Spleen (tissue), 11 donors: ENCODE data around the gene PTGES. TPM values are rescaled to one million over a fixed set of nuclear protein-coding genes. Genes with fewer than 3 reads are reported as not detected.

ENCODE experiments used
- DNase-seq: peaks from one replicate; pipeline ENCODE4 v3.0.0-alpha.2; 2020
- H3K27ac ChIP-seq, 8 donors: fragments of 200-600 bp; sonication (generic) in 7 of 8; 1 replicate in 4 of 8; 2 replicates in 4 of 8; pipeline versions ENCODE4 v1.5.0 to v1.8.0; 2016 to 2021; ENCODE audit warnings: inconsistent platforms in 4 of 8, mild to moderate bottlenecking in 4 of 8, moderate library complexity in 1 of 8
- H3K27me3 ChIP-seq, 7 donors: fragments of 200-600 bp; sonication (generic) in 6 of 7; replicated peaks in 1 of 7; 1 replicate in 4 of 7; 2 replicates in 3 of 7; pipeline versions ENCODE4 v1.5.0 to v1.8.0; 2016 to 2021; ENCODE audit warnings: inconsistent platforms in 3 of 7, mild to moderate bottlenecking in 1 of 7
- H3K36me3 ChIP-seq, 6 donors: fragments of 200-600 bp; sonication (generic) in 5 of 6; 1 replicate in 4 of 6; 2 replicates in 2 of 6; pipeline versions ENCODE4 v1.5.0 to v1.8.0; 2016 to 2021; ENCODE audit warnings: inconsistent platforms in 2 of 6
- H3K4me1 ChIP-seq, 6 donors: fragments of 200-600 bp; sonication (generic) in 5 of 6; 1 replicate in 3 of 6; 2 replicates in 3 of 6; pipeline versions ENCODE4 v1.5.0 to v1.8.0; 2016 to 2021; ENCODE audit warnings: inconsistent platforms in 3 of 6
- H3K4me3 ChIP-seq, 8 donors: fragments of 200-600 bp; sonication (generic) in 7 of 8; 1 replicate in 4 of 8; 2 replicates in 4 of 8; pipeline versions ENCODE4 v1.5.0 to v1.8.0; 2016 to 2021; ENCODE audit warnings: inconsistent platforms in 4 of 8, mild to moderate bottlenecking in 4 of 8, moderate library complexity in 2 of 8
- H3K9me3 ChIP-seq, 8 donors: fragments of 200-600 bp; sonication (generic) in 7 of 8; 1 replicate in 4 of 8; 2 replicates in 4 of 8; pipeline versions ENCODE4 v1.5.0 to v1.8.0; 2016 to 2021; ENCODE audit warnings: inconsistent platforms in 4 of 8
- CTCF ChIP-seq, 11 experiments: fragments of 200-600 bp in 7 of 11; fragments of 450-650 bp in 4 of 11; sonication (generic) in 4 of 11; IDR thresholded peaks in 8 of 11; conservative IDR thresholded peaks in 3 of 11; 1 replicate in 7 of 11; 2 replicates in 4 of 11; pipeline versions ENCODE4 v1.4.0 to v1.8.0; 2016 to 2021; ENCODE audit warnings: antibody characterized with exemption in 11 of 11, inconsistent platforms in 4 of 11, mild to moderate bottlenecking in 1 of 11
- POLR2A ChIP-seq, 3 donors: fragments of 450-650 bp; IDR thresholded peaks; one replicate each; pipeline ENCODE4 v1.5.1; 2017; ENCODE audit warnings: antibody characterized with exemption in 3 of 3, mild to moderate bottlenecking in 1 of 3
- POLR2AphosphoS5 ChIP-seq, 3 donors: sonication (generic); formaldehyde crosslinking; IDR thresholded peaks; one replicate each; pipeline ENCODE4 v1.5.1; 2017; ENCODE audit warnings: antibody characterized with exemption in 3 of 3
- WGBS, 5 donors: extraction: QIAGEN DNeasy Blood & Tissue Kit in 3 of 5; methylation state at CpG; one replicate each; pipeline versions ENCODE4 v1.1.5 to v1.1.7; 2013 to 2018; 5-methylcytosine and 5-hydroxymethylcytosine counted together
- intact Hi-C: fragments of 100-400 bp; cut with DNase I; formaldehyde crosslinking; loops from one replicate; pipeline ENCODE4 v1.15.0; 2023; ENCODE audit warnings: low total_unique reads
- polyA plus RNA-seq, 3 donors: library from polyadenylated mRNA; stranded (reverse); fragments of 200-250 nt; gene quantifications; one replicate each; pipeline ENCODE4 v1.2.1, GENCODE V29; 2013
- total RNA-seq, 7 donors: library from RNA; depleted of rRNA in 3 of 7; stranded (reverse); fragments of >200 nt in 3 of 7; fragmentation: NEBNext Ultra II Directional in 4 of 7; extraction: Animal tissue kit (Norgen Biotek cat#: 25700) in 4 of 7; gene quantifications; one replicate each; pipeline versions ENCODE4 v1.1.0 to v1.2.1, GENCODE V29; 2016 to 2021
- donor health status: healthy with polysubstance abuse.
- donor health status: DM: no; HTN: no; CAD: no; lungs with moderate emphysema.
- donor health status: DM: no; HTN: no; CAD: no.
- donor health status: Bipolar disorder and iron deficiency.
- donor health status: healthy.
- donor health status: DM: no; HTN: no; CAD: no.
- donor health status: DM: yes; HTN: yes; CAD: no.

The PTGES gene
- total and polyA plus RNA-seq, 10 donors = 1.4 to 7.2 (median 2.8) TPM

- no peaks in the 10 kb centered on the region for H3K36me3 ChIP-seq
- H3K4me1 ChIP-seq = peaks cover 8 to 29% (median 22%) of the 10 kb centered on the region in 6 donors
- peaks cover 0 to 7% (median 0%) of the 10 kb centered on the region in 7 donors for H3K27me3 ChIP-seq
- intact Hi-C loops = loop anchor here (2.0 to 10.0 kb wide), 3 partner anchors 43 to 650 kb away; partner anchors contain the start of gene ASB6
- WGBS, 5 donors = 77 to 88% (median 83%) methylated on average over 5 of the region's 5 CpGs
- TF ChIP-seq CTCF (IDR thresholded peaks at IDR 0.05 in 8 of 11, conservative IDR thresholded peaks at IDR 0.05 in 3 of 11) (no peak), POLR2AphosphoS5 (IDR thresholded peaks at IDR 0.05) (no peak), POLR2A (IDR thresholded peaks at IDR 0.05) (no peak)
- no peak overlapping the region for H3K27ac ChIP-seq
- H3K9me3 ChIP-seq = no peaks in the 10 kb centered on the region
- DNase-seq = no peak
- H3K4me3 ChIP-seq = no peak overlapping the region
Measured at GRCh38 chr9:129781981-129782380, 29.1 kb upstream of the PTGES start.

GRCh38 chr9:129781131-129781530, 28.3 kb upstream of the PTGES start:
- intact Hi-C loops = loop anchor here (5.0 to 10.0 kb wide), 2 partner anchors 136 to 649 kb away; partner anchors contain the start of gene ASB6
- Histone ChIP-seq H3K4me1 (peaks cover 11 to 35% (median 29%) of the 10 kb centered on the region in 6 donors), H3K4me3 (no peak overlapping the region), H3K27ac (no peak overlapping the region), H3K9me3 (no peaks in the 10 kb centered on the region), H3K27me3 (peaks cover 0 to 8% (median 0%) of the 10 kb centered on the region in 7 donors), H3K36me3 (no peaks in the 10 kb centered on the region)
- TF ChIP-seq CTCF (IDR thresholded peaks at IDR 0.05 in 8 of 11, conservative IDR thresholded peaks at IDR 0.05 in 3 of 11) = no peak
- TF ChIP-seq POLR2AphosphoS5 (IDR thresholded peaks at IDR 0.05) = no peak
- TF ChIP-seq POLR2A (IDR thresholded peaks at IDR 0.05) = no peak
- no peak for DNase-seq
- 75 to 86% (median 80%) methylated on average over 8 of the region's 8 CpGs for WGBS, 5 donors

- Histone ChIP-seq H3K27ac (no peak overlapping the region), H3K27me3 (peaks cover 0 to 13% (median 0%) of the 10 kb centered on the region in 7 donors), H3K4me1 (peaks cover 11 to 49% (median 30%) of the 10 kb centered on the region in 6 donors), H3K4me3 (no peak overlapping the region), H3K36me3 (no peaks in the 10 kb centered on the region), H3K9me3 (no peaks in the 10 kb centered on the region)
- WGBS, 5 donors = 93 to 95% (median 95%) methylated on average over 6 to 7 of the region's 7 CpGs
- DNase-seq = no peak
- TF ChIP-seq POLR2AphosphoS5 (IDR thresholded peaks at IDR 0.05) = no peak
- intact Hi-C loops = loop anchor here (5.0 to 10.0 kb wide), 2 partner anchors 135 to 647 kb away; partner anchors contain the start of gene ASB6
Measured at GRCh38 chr9:129779560-129780190, 26.8 kb upstream of the PTGES start.

- DNase-seq = no peak
- H3K27me3 ChIP-seq = peaks cover 0 to 14% (median 0%) of the 10 kb centered on the region in 7 donors
- no peak overlapping the region for H3K27ac ChIP-seq
- peaks cover 11 to 55% (median 29%) of the 10 kb centered on the region in 6 donors for H3K4me1 ChIP-seq
- intact Hi-C loops = no loop called here
- WGBS, 5 donors = 60 to 91% (median 83%) methylated on average over 3 of the region's 3 CpGs
- H3K36me3 ChIP-seq = no peaks in the 10 kb centered on the region
- no peak overlapping the region for H3K4me3 ChIP-seq
- TF ChIP-seq POLR2A (IDR thresholded peaks at IDR 0.05) (no peak), CTCF (IDR thresholded peaks at IDR 0.05 in 8 of 11, conservative IDR thresholded peaks at IDR 0.05 in 3 of 11) (no peak), POLR2AphosphoS5 (IDR thresholded peaks at IDR 0.05) (no peak)
- no peaks in the 10 kb centered on the region for H3K9me3 ChIP-seq
Measured at GRCh38 chr9:129778469-129778868, 25.6 kb upstream of the PTGES start.
